Liver (tissue), 3 donors: ENCODE measurements around the gene LRFN5.

Experiments
- EGR1 ChIP-seq, 2 donors: IDR thresholded peaks; 2 replicates each; pipeline ENCODE4 v1.6.1; 2016 to 2018; ENCODE audit warnings: antibody characterized with exemption in 2 of 2, low read depth in 2 of 2
- NR2F2 ChIP-seq: IDR thresholded peaks from 2 replicates; pipeline ENCODE4 v1.6.1; 2016; ENCODE audit warnings: antibody characterized with exemption
- RAD21 ChIP-seq, 2 donors: IDR thresholded peaks; 2 replicates each; pipeline ENCODE4 v1.6.1; 2016; ENCODE audit warnings: antibody characterized with exemption in 2 of 2, mild to moderate bottlenecking in 2 of 2
- TAF1 ChIP-seq: conservative IDR thresholded peaks from 2 replicates; pipeline ENCODE4 v1.6.1; 2016; ENCODE audit warnings: antibody characterized with exemption, mild to moderate bottlenecking
- YY1 ChIP-seq: IDR thresholded peaks from 2 replicates; pipeline ENCODE4 v1.6.1; 2016; ENCODE audit warnings: antibody characterized with exemption, mild to moderate bottlenecking
- TF ChIP-seq, protein P1 (sequence below): IDR thresholded peaks from 2 replicates; pipeline ENCODE4 v1.6.1; 2016; ENCODE audit warnings: antibody characterized with exemption
- TF ChIP-seq, protein P2 (sequence below): fragments of 150-350 bp; IDR thresholded peaks from 2 replicates; pipeline ENCODE4 v1.5.1; 2017; ENCODE audit warnings: improper control_type of control experiment, low read depth, low read length; ENCODE audit not compliant: missing input control
- TF ChIP-seq, protein P3 (sequence below): IDR thresholded peaks from 2 replicates; pipeline ENCODE4 v1.6.1; 2016; ENCODE audit warnings: antibody characterized with exemption
- TF ChIP-seq, protein P4 (sequence below): IDR thresholded peaks from 2 replicates; pipeline ENCODE4 v1.6.1; 2016; ENCODE audit warnings: antibody characterized with exemption, mild to moderate bottlenecking
- TF ChIP-seq, protein P5 (sequence below): IDR thresholded peaks from 2 replicates; pipeline ENCODE4 v1.6.1; 2016; ENCODE audit warnings: antibody characterized with exemption
- donor health status: healthy.
- donor health status: healthy.

DNA sequence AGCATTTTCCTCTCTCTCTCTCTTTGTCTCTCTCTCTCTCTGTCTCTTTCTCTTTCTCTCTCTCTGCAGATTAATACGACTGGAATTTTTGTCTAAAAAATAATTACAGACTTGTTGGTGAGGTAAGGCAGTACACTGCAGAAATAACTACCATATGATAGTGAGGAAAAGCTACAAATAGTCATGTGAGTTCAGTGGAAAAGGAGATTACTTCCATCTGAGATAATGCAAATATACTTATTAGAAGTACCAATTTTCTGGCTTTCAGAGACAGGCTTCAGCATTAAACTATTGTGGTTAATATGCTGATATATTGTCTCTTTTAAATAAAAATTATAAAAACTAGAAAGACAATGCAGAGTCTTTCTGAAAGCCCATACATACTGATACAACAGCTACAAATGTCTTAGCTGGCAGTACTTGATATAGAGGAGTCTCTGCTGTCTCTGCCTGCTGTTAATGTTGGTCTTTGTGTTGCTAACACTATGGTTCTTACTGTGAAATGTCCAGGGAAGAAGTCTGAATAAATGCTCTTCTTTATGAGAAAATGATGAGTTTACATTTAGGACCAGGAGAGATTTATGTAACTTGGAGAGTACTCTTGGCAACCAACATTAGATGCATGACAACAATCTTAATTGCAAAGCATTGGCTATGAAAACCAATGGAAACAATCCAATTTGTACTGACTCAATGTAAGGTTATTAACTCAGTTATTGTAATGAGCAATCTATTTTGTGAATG is 167.0 kb downstream of the LRFN5 start:
- TF ChIP-seq, protein P1, sequence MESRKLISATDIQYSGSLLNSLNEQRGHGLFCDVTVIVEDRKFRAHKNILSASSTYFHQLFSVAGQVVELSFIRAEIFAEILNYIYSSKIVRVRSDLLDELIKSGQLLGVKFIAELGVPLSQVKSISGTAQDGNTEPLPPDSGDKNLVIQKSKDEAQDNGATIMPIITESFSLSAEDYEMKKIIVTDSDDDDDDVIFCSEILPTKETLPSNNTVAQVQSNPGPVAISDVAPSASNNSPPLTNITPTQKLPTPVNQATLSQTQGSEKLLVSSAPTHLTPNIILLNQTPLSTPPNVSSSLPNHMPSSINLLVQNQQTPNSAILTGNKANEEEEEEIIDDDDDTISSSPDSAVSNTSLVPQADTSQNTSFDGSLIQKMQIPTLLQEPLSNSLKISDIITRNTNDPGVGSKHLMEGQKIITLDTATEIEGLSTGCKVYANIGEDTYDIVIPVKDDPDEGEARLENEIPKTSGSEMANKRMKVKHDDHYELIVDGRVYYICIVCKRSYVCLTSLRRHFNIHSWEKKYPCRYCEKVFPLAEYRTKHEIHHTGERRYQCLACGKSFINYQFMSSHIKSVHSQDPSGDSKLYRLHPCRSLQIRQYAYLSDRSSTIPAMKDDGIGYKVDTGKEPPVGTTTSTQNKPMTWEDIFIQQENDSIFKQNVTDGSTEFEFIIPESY = no peak
- TF ChIP-seq NR2F2 (no peak), TAF1 (no peak), RAD21 (IDR thresholded peaks at IDR 0.05) (no peak), EGR1 (IDR thresholded peaks at IDR 0.05; ENCODE audit: low read depth in 2 of 2) (no peak), YY1 (no peak)
- TF ChIP-seq, protein P2, sequence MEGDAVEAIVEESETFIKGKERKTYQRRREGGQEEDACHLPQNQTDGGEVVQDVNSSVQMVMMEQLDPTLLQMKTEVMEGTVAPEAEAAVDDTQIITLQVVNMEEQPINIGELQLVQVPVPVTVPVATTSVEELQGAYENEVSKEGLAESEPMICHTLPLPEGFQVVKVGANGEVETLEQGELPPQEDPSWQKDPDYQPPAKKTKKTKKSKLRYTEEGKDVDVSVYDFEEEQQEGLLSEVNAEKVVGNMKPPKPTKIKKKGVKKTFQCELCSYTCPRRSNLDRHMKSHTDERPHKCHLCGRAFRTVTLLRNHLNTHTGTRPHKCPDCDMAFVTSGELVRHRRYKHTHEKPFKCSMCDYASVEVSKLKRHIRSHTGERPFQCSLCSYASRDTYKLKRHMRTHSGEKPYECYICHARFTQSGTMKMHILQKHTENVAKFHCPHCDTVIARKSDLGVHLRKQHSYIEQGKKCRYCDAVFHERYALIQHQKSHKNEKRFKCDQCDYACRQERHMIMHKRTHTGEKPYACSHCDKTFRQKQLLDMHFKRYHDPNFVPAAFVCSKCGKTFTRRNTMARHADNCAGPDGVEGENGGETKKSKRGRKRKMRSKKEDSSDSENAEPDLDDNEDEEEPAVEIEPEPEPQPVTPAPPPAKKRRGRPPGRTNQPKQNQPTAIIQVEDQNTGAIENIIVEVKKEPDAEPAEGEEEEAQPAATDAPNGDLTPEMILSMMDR = no peak
- TF ChIP-seq, protein P3, sequence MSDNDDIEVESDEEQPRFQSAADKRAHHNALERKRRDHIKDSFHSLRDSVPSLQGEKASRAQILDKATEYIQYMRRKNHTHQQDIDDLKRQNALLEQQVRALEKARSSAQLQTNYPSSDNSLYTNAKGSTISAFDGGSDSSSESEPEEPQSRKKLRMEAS = no peak
- TF ChIP-seq, protein P4, sequence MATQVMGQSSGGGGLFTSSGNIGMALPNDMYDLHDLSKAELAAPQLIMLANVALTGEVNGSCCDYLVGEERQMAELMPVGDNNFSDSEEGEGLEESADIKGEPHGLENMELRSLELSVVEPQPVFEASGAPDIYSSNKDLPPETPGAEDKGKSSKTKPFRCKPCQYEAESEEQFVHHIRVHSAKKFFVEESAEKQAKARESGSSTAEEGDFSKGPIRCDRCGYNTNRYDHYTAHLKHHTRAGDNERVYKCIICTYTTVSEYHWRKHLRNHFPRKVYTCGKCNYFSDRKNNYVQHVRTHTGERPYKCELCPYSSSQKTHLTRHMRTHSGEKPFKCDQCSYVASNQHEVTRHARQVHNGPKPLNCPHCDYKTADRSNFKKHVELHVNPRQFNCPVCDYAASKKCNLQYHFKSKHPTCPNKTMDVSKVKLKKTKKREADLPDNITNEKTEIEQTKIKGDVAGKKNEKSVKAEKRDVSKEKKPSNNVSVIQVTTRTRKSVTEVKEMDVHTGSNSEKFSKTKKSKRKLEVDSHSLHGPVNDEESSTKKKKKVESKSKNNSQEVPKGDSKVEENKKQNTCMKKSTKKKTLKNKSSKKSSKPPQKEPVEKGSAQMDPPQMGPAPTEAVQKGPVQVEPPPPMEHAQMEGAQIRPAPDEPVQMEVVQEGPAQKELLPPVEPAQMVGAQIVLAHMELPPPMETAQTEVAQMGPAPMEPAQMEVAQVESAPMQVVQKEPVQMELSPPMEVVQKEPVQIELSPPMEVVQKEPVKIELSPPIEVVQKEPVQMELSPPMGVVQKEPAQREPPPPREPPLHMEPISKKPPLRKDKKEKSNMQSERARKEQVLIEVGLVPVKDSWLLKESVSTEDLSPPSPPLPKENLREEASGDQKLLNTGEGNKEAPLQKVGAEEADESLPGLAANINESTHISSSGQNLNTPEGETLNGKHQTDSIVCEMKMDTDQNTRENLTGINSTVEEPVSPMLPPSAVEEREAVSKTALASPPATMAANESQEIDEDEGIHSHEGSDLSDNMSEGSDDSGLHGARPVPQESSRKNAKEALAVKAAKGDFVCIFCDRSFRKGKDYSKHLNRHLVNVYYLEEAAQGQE = no peak
- TF ChIP-seq, protein P5, sequence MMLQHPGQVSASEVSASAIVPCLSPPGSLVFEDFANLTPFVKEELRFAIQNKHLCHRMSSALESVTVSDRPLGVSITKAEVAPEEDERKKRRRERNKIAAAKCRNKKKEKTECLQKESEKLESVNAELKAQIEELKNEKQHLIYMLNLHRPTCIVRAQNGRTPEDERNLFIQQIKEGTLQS = no peak
